SIG-M5 treated with dmso at 0.1 percent for 504 hours (cell line): ENCODE results near the gene COX7A2.

ENCODE experiments used
- DNase-seq: peaks from one replicate; lab custom pipeline; 2025; ENCODE audit not compliant: unreplicated experiment; lab: John Stamatoyannopoulos, UW

The COX7A2 gene

GRCh38 chr6:75201901-75202672, 41.5 kb downstream of the COX7A2 start:
- no peak for DNase-seq

- DNase-seq: no peak
These were observed 42.6 kb downstream of the COX7A2 start for GRCh38 chr6:75201021-75201420.

- DNase-seq: no peak
These were observed 43.7 kb downstream of the COX7A2 start for GRCh38 chr6:75199889-75200288.

DNA sequence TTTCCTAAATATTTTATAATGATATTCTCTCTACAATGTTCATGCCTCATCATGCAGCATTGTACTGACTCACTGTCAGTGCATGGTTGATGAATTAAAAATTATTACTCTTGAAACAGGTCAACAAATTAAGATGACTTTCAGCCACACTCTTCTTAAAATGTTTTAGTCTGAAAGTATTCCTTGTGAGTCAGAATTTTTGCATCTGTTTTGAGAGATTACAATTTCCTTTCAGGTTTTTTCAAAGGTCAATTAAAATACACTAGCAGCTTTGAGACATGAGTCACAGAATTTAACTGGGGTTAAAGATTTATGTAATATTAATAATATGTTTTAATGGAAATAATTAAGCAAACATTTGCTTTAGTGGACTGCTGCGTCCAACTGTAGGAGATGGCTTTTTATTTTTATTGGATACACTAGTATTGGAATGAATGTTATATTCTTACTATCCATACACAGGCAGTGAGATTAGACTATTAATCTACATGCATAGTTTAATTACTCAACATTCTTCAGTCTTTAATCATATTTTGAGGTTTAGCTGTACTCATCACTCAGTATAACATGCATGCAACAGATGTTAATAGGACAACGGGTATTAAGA, 47.4 kb downstream of the COX7A2 start:
- no peak for DNase-seq

GRCh38 chr6:75188221-75188925, 55.2 kb downstream of the COX7A2 start:
- DNase-seq: no peak
